Sigmoid colon (tissue), 4 donors: Measurements from ENCODE around the gene CA14.
"Not testable (repeated sequence)": the region's sequence is repeated elsewhere in the genome, so short reads cannot be mapped to it uniquely, and the experiment has no call there.

Source experiments
- EP300 ChIP-seq, 4 donors: sonication (generic); formaldehyde crosslinking; IDR thresholded peaks; one replicate each; pipeline ENCODE4 v1.6.1; 2017; ENCODE audit warnings: antibody characterized with exemption in 4 of 4
- POLR2A ChIP-seq, 2 donors: fragments of 450-650 bp; IDR thresholded peaks; one replicate each; pipeline ENCODE4 v1.6.1; 2016; ENCODE audit warnings: antibody characterized with exemption in 2 of 2, mild to moderate bottlenecking in 2 of 2, moderate library complexity in 2 of 2
- POLR2AphosphoS5 ChIP-seq, 4 donors: sonication (generic); formaldehyde crosslinking; IDR thresholded peaks; one replicate each; pipeline ENCODE4 v1.6.1; 2017; ENCODE audit warnings: antibody characterized with exemption in 4 of 4

GRCh38 chr1:150215855-150216254, 41.7 kb upstream of the CA14 start:
- TF ChIP-seq EP300, POLR2A, POLR2AphosphoS5 (IDR thresholded peaks at IDR 0.05): not testable (repeated sequence)
